HG02623 (cell line): ENCODE data around the gene RAD51C.
"Not testable (repeated sequence)": the region's sequence is repeated elsewhere in the genome, so short reads cannot be mapped to it uniquely, and the experiment has no call there.

Source experiments
- ATAC-seq: cut with Tn5 transposase; IDR thresholded peaks from one replicate; pipeline ENCODE4 v1.9.1; 2021; ENCODE audit warnings: moderate library complexity; ENCODE audit not compliant: unreplicated experiment

RAD51C gene

GRCh38 chr17:58692239-58693055, at the start of gene RAD51C:
Gene RAD51C, plus strand, starts transcription at chr17:58692602. Its CDS starts 42 bp downstream, at chr17:58692644.
- ATAC-seq = peak; percentile 95

- ATAC-seq = no peak
Observed at GRCh38 chr17:58643147-58643546, 49.3 kb upstream of the RAD51C start.

- ATAC-seq = no peak
Observed at GRCh38 chr17:58648236-58648635, 44.2 kb upstream of the RAD51C start.

- not testable (repeated sequence) for ATAC-seq
Observed at GRCh38 chr17:58657962-58658803, 34.2 kb upstream of the RAD51C start.

- ATAC-seq = peak; percentile 63
Observed at GRCh38 chr17:58658804-58659713, 33.3 kb upstream of the RAD51C start.

- ATAC-seq = not testable (repeated sequence)
Observed at GRCh38 chr17:58659714-58660084, 32.7 kb upstream of the RAD51C start.

- no peak for ATAC-seq
Observed at GRCh38 chr17:58660621-58661020, 31.8 kb upstream of the RAD51C start.

- ATAC-seq = no peak
Observed at GRCh38 chr17:58661499-58661898, 30.9 kb upstream of the RAD51C start.

GRCh38 chr17:58664302-58664701, 28.1 kb upstream of the RAD51C start:
- ATAC-seq = no peak

GRCh38 chr17:58665946-58666857, 26.2 kb upstream of the RAD51C start:
- ATAC-seq = no peak

- no peak for ATAC-seq
Observed at GRCh38 chr17:58666858-58667267, 25.5 kb upstream of the RAD51C start.

GRCh38 chr17:58667934-58668597, 24.3 kb upstream of the RAD51C start:
- no peak for ATAC-seq

GRCh38 chr17:58668598-58668935, 23.8 kb upstream of the RAD51C start:
- ATAC-seq = no peak

- no peak for ATAC-seq
Observed at GRCh38 chr17:58669853-58670252, 22.5 kb upstream of the RAD51C start.

GRCh38 chr17:58671969-58672368, 20.4 kb upstream of the RAD51C start:
- ATAC-seq = no peak

- ATAC-seq = no peak
Observed at GRCh38 chr17:58677194-58677880, 15.1 kb upstream of the RAD51C start.

GRCh38 chr17:58678287-58678686, 14.1 kb upstream of the RAD51C start:
- not testable (repeated sequence) for ATAC-seq

GRCh38 chr17:58679263-58680037, 13.0 kb upstream of the RAD51C start:
- no peak for ATAC-seq
